GM06990 (cell line): ENCODE measurements around the gene GSK3B.

Experiments
- DNase-seq: peaks from one replicate; pipeline ENCODE4 v3.0.0-alpha.2; 2011; ENCODE audit not compliant: insufficient read length; ENCODE audit errors: extremely low read depth
- H3K27me3 ChIP-seq: replicated peaks from 2 replicates; pipeline ENCODE4 v1.6.0; 2011; ENCODE audit warnings: low read length; ENCODE audit not compliant: control insufficient read depth, insufficient read depth
- H3K36me3 ChIP-seq: 2 replicates; pipeline ENCODE4 v1.5.1; 2011; ENCODE audit warnings: low read length; ENCODE audit not compliant: control insufficient read depth, insufficient read depth
- H3K4me3 ChIP-seq: replicated peaks from 2 replicates; pipeline ENCODE4 v1.5.1; 2011; ENCODE audit warnings: low read depth, mild to moderate bottlenecking, control low read depth, low read length
- TF ChIP-seq, protein P1 (sequence below): IDR thresholded peaks from 2 replicates; pipeline ENCODE4 v1.5.1; 2011; ENCODE audit warnings: low read length, control low read depth, mild to moderate bottlenecking, inconsistent platforms; ENCODE audit not compliant: insufficient read depth, poor library complexity, severe bottlenecking

Gene GSK3B

DNA sequence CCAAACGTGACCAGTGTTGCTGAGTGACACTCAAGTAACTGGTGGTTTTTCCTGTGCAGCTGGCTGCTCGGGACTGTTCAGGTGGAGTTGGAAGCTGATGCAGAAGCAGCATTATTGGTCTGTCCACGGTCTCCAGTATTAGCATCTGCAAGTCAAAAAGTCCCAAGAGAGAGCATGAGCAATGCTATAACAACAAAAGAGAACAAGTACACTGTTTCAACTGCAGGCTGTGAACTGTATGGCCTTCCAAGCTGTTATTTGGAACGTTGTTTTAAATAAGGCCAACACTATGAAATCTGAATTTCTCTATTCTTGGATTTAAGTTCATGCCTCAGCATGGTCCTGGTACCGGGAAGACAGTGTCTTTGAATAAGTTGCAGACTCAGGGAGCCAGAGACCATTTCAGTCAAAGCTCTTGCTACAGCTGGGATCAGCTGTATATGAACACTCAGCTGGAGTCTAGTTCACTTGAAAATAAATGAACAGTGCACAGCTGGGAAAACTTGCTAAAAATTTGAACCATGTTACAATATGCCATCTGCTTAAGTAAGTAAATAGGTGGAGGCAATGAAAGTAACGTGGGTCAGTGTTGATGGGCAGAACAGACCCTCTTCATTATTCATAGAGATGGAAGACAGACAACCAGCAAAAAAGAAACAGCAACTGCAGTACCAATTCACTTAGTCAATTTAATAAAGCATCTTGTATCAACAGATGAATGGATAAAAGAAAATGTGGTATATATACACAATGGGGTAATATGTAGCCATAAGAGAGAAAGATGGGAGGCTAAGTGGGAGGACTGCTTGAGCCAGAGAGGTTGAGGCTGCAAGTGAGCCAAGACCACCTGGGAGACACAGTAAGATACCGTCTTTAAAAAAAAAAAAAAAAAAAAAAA, 267.3 kb downstream of the GSK3B start:
- DNase-seq, result no peak

DNA sequence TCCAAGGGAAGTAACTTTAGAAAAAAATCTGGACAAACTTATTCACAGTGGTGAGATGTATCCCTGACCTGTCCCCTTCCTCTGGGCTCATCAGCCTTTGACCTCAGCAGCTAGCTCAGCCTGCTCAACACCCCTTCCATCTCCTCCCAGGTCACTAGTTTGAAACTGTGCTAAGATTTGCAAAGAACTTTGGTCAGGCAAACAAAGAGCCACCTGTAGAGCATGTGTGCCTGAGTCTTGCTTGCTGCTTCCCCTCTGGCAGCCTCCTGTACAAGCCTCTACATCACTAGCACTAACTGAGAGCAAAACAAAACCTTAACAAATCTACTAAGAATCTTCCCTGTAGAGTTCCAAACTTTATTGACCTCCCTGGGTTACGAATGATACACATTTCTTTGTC, 268.4 kb downstream of the GSK3B start:
- no peak for DNase-seq
- Histone ChIP-seq H3K27me3 (no peaks in the 10 kb centered on the region), H3K4me3 (no peak overlapping the region), H3K36me3 (peaks cover 3% of the 10 kb centered on the region)
- TF ChIP-seq, protein P1, sequence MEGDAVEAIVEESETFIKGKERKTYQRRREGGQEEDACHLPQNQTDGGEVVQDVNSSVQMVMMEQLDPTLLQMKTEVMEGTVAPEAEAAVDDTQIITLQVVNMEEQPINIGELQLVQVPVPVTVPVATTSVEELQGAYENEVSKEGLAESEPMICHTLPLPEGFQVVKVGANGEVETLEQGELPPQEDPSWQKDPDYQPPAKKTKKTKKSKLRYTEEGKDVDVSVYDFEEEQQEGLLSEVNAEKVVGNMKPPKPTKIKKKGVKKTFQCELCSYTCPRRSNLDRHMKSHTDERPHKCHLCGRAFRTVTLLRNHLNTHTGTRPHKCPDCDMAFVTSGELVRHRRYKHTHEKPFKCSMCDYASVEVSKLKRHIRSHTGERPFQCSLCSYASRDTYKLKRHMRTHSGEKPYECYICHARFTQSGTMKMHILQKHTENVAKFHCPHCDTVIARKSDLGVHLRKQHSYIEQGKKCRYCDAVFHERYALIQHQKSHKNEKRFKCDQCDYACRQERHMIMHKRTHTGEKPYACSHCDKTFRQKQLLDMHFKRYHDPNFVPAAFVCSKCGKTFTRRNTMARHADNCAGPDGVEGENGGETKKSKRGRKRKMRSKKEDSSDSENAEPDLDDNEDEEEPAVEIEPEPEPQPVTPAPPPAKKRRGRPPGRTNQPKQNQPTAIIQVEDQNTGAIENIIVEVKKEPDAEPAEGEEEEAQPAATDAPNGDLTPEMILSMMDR, result no peak

More for the DNA sequence above, 267.3 kb downstream of the GSK3B start:
- TF ChIP-seq, protein P1, result no peak
- H3K36me3 ChIP-seq, result peaks cover 3% of the 10 kb centered on the region
- H3K4me3 ChIP-seq, result no peak overlapping the region
- H3K27me3 ChIP-seq, result no peaks in the 10 kb centered on the region

DNA sequence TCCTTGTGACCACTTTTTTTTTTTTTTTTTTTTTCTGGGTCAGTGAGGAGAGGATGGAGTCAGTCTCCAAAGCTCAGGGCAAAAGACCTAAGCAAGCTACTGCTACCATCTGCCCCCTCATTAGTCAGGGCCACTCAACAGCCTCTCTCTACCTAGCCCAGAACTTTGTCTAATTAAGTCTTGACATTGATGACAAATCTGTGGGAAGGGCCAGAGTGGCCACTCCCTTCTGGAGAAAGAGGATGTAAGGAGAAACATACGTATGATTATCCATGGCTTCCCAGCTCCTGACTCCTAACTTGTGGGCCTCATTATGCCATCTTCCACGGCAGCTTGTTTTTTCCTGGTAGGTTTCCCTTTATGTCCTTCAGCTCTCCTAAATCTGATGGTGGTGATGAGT, 274.4 kb downstream of the GSK3B start:
- Histone ChIP-seq H3K36me3 (peaks cover under 1% of the 10 kb centered on the region), H3K27me3 (no peaks in the 10 kb centered on the region), H3K4me3 (no peak overlapping the region)
- TF ChIP-seq, protein P1, result no peak
- no peak for DNase-seq

DNA sequence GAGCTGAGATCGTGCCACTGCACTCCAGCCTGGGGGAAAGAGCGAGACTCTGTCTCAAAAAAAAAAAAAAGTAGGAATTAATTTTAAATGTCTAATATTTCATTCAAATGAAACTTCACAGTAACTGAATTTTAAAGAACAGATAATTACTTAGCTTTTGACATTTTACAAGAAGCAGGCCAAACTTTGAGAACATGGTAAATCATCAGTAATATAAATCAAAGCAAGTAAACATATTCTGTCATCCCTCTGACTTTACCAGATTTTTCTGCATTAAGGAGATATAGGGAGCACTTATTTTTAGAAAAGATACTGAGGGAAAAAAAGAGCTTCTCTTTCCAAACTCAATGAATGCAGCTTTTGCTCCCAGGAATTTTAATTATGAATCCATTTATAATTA, 275.3 kb downstream of the GSK3B start:
- no peaks in the 10 kb centered on the region for H3K36me3 ChIP-seq
- H3K27me3 ChIP-seq, result no peaks in the 10 kb centered on the region
- no peak for DNase-seq
- no peak overlapping the region for H3K4me3 ChIP-seq
- TF ChIP-seq, protein P1, result no peak

DNA sequence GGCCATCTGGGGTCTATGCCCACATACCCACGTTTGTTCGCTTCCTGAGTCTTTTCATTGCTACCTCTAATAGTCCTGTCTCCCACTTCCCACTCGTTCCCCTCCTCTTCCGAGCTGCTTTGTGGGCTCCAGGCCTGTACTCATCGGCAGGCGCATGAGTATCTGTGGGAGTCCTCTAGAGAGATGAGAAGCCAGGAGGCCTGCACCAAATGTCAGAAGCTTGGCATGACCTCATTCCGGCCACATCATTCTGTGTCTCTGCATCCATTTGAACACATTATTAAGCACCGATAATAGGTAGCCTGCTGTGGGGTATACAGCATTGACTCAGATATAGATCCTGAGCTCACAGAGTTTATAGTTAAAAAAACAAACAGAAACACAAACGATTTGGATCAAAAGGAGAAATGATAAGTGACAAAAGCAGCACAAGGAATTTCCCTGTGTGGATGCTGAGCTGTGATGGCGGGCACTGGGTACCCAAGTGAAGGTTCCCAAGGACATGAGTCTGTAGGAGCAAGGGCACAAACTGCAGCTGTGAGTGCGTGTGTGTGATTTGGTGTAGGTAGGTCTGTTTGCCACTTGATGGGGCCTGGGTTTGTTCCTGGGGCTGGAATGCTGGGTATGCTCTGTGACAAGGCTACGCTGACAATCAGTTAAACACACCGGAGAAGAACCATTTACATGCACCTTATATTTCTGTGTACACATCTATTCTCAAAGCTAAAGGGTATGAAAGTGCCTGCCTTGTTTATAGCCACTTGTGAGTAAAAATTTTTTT, 276.5 kb downstream of the GSK3B start:
- no peaks in the 10 kb centered on the region for H3K36me3 ChIP-seq
- H3K27me3 ChIP-seq, result no peaks in the 10 kb centered on the region
- TF ChIP-seq, protein P1, result no peak
- no peak for DNase-seq
- no peak overlapping the region for H3K4me3 ChIP-seq
